Measurements from ENCODE around the gene SNCA.
A peak's percentile ranks its signal among the peaks of the same experiment; 100 is the strongest.

The SNCA gene

DNA sequence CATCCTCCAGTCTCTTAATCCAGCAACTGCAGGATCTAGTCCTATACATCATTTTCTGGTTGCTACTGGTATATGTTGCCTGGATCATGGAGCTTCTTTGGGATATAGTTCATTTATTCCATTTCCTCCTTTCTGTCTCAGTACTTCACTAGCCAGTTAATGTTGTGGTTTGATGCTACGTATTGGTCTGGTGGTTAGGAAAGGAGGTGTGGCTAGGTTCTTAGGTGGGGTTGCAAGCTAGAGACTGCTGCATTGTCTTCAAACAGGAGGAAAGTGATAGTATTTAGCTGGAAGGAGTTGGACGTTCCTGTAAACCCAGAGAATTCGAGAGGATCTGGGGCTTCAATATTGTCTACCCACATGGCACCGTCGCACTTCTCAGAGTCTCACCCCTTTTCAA is 129.5 kb downstream of the SNCA start:
- Histone ChIP-seq H3K36me3 (ENCODE audit: control insufficient read depth, insufficient read depth, low read length) (no peaks in the 10 kb centered on the region), H3K27me3 (ENCODE audit: control insufficient read depth, insufficient read depth, low read length) (no peaks in the 10 kb centered on the region), H3K27ac (ENCODE audit: low read depth, low read length) (no peak overlapping the region), H3K9ac (ENCODE audit: low read length) (no peak overlapping the region), H3K9me3 (ENCODE audit: control insufficient read depth, insufficient read depth, low read depth, low read length) (no peaks in the 10 kb centered on the region), H3K4me3 (ENCODE audit: low read depth, low read length) (no peak overlapping the region), H3K4me1 (ENCODE audit: control insufficient read depth, insufficient read depth, low read length) (peaks cover 8% of the 10 kb centered on the region)

- H3K4me3 ChIP-seq (ENCODE audit: low read depth, low read length), result no peak overlapping the region
- H3K4me1 ChIP-seq (ENCODE audit: control insufficient read depth, insufficient read depth, low read length), result peaks cover 8% of the 10 kb centered on the region
- no peak overlapping the region for H3K9ac ChIP-seq (ENCODE audit: low read length)
- no peaks in the 10 kb centered on the region for H3K27me3 ChIP-seq (ENCODE audit: control insufficient read depth, insufficient read depth, low read length)
- H3K9me3 ChIP-seq (ENCODE audit: control insufficient read depth, insufficient read depth, low read depth, low read length), result no peaks in the 10 kb centered on the region
- H3K27ac ChIP-seq (ENCODE audit: low read depth, low read length), result no peak overlapping the region
- H3K36me3 ChIP-seq (ENCODE audit: control insufficient read depth, insufficient read depth, low read length), result no peaks in the 10 kb centered on the region
These were observed 132.1 kb downstream of the SNCA start for GRCh38 chr4:89704651-89705395.

DNA sequence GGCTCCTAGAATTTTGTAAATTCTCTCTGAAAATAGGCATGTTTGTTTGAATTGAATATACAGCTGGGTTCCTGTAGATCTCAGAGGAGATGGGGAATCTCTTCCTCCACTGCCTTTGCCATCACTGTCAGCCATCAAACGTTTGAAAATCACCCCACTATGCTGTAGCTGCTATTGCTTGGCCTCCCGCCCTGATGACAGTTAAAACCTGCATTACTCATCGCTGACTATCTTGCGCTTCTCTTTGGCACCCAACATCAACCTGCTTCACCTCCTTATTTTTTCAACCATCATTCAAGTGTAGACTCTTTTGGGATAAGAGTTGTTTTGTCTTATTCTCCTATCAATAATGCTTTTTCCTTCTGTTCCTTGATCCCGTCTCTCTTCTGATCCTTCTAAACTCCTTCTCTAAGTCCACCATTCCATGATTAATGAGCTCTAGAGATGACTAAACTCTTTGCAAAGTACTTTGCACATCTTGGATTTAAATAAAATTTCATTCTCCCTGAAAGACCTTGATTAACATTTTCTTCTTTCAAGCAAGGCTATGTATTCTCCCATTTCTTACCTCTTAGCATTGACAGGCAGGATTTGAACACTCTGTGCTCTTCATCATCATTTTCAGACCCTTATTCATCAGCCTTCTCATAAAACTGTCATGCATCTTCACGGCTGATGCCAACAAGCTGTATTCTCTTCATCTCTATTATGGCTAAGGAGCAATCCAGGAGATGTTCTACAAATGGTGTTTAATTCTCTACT is 133.0 kb downstream of the SNCA start:
- H3K27ac ChIP-seq (ENCODE audit: low read depth, low read length), result no peak overlapping the region
- H3K4me3 ChIP-seq (ENCODE audit: low read depth, low read length), result no peak overlapping the region
- H3K9me3 ChIP-seq (ENCODE audit: control insufficient read depth, insufficient read depth, low read depth, low read length), result no peaks in the 10 kb centered on the region

GRCh38 chr4:89700766-89701423 is 136.1 kb downstream of the SNCA start:
- Histone ChIP-seq H3K27ac (ENCODE audit: low read depth, low read length) (no peak overlapping the region), H3K36me3 (ENCODE audit: control insufficient read depth, insufficient read depth, low read length) (no peaks in the 10 kb centered on the region), H3K4me3 (ENCODE audit: low read depth, low read length) (no peak overlapping the region), H3K9me3 (ENCODE audit: control insufficient read depth, insufficient read depth, low read depth, low read length) (no peaks in the 10 kb centered on the region), H3K4me1 (ENCODE audit: control insufficient read depth, insufficient read depth, low read length) (no peaks in the 10 kb centered on the region), H3K27me3 (ENCODE audit: control insufficient read depth, insufficient read depth, low read length) (no peaks in the 10 kb centered on the region), H3K9ac (ENCODE audit: low read length) (no peak overlapping the region)

More for the DNA sequence above, 133.0 kb downstream of the SNCA start:
- Histone ChIP-seq H3K4me1 (ENCODE audit: control insufficient read depth, insufficient read depth, low read length) (peaks cover 4% of the 10 kb centered on the region), H3K27me3 (ENCODE audit: control insufficient read depth, insufficient read depth, low read length) (no peaks in the 10 kb centered on the region), H3K36me3 (ENCODE audit: control insufficient read depth, insufficient read depth, low read length) (no peaks in the 10 kb centered on the region), H3K9ac (ENCODE audit: low read length) (no peak overlapping the region)

DNA sequence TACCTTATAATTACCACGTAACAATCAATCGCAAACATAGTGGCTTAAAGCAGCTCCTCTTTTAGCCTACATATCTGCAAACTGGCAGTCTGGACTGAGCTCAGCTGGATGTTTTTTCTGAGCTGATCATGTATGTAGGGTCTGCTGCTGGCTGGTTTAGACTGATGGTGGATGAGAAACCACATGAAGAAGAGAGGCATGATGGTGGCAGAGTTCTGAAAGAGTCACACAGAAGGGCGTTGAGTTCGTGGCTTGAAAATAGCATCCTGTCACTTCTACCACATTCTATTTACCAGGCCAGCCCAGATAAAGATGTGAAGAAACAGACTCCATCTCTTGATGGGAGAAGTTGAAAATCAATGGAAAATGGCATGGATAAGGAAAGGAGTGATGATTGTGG is 151.3 kb downstream of the SNCA start:
- Histone ChIP-seq H3K4me3 (ENCODE audit: low read depth, low read length) (no peak overlapping the region), H3K36me3 (ENCODE audit: control insufficient read depth, insufficient read depth, low read length) (peaks cover 37% of the 10 kb centered on the region), H3K9me3 (ENCODE audit: control insufficient read depth, insufficient read depth, low read depth, low read length) (peaks cover 9% of the 10 kb centered on the region), H3K27ac (ENCODE audit: low read depth, low read length) (no peak overlapping the region), H3K4me1 (ENCODE audit: control insufficient read depth, insufficient read depth, low read length) (peaks cover 6% of the 10 kb centered on the region; the same call in 1 of the 2 replicates), H3K9ac (ENCODE audit: low read length) (no peak overlapping the region), H3K27me3 (ENCODE audit: control insufficient read depth, insufficient read depth, low read length) (no peaks in the 10 kb centered on the region)

DNA sequence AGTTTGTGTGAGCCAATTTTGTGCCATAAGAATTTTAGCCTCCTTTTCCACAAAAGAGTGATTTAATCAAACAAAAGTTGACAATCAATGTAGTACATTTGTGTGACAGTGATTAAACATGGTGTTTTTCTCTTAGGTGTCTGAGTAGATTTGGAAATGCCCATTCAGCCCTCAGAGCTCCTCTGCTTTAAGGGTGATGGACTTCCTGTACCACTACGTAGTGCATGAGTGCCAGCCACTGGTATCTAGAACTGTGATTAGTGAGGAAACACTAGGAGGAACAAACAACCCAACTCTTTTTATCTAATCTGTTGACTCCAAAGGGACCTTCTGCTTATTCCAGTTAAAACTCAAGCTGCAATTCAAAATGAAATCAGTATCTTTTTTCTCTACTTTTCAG is 151.7 kb downstream of the SNCA start:
- Histone ChIP-seq H3K9ac (ENCODE audit: low read length) (no peak overlapping the region), H3K27me3 (ENCODE audit: control insufficient read depth, insufficient read depth, low read length) (no peaks in the 10 kb centered on the region), H3K9me3 (ENCODE audit: control insufficient read depth, insufficient read depth, low read depth, low read length) (peaks cover 9% of the 10 kb centered on the region), H3K36me3 (ENCODE audit: control insufficient read depth, insufficient read depth, low read length) (peaks cover 37% of the 10 kb centered on the region), H3K27ac (ENCODE audit: low read depth, low read length) (no peak overlapping the region), H3K4me1 (ENCODE audit: control insufficient read depth, insufficient read depth, low read length) (peaks cover 6% of the 10 kb centered on the region; the same call in 1 of the 2 replicates), H3K4me3 (ENCODE audit: low read depth, low read length) (no peak overlapping the region)

GRCh38 chr4:89684536-89684935 is 152.4 kb downstream of the SNCA start:
- peaks cover 37% of the 10 kb centered on the region for H3K36me3 ChIP-seq (ENCODE audit: control insufficient read depth, insufficient read depth, low read length)
- peaks cover 6% of the 10 kb centered on the region for H3K9me3 ChIP-seq (ENCODE audit: control insufficient read depth, insufficient read depth, low read depth, low read length)
- no peak overlapping the region for H3K27ac ChIP-seq (ENCODE audit: low read depth, low read length)
- no peak overlapping the region for H3K9ac ChIP-seq (ENCODE audit: low read length)
- H3K4me1 ChIP-seq (ENCODE audit: control insufficient read depth, insufficient read depth, low read length), result peaks cover 6% of the 10 kb centered on the region; the same call in 1 of the 2 replicates
- no peak overlapping the region for H3K4me3 ChIP-seq (ENCODE audit: low read depth, low read length)
- H3K27me3 ChIP-seq (ENCODE audit: control insufficient read depth, insufficient read depth, low read length), result no peaks in the 10 kb centered on the region

GRCh38 chr4:89682808-89683207 is 154.2 kb downstream of the SNCA start:
- H3K4me3 ChIP-seq (ENCODE audit: low read depth, low read length), result peak overlapping the region; percentile 70
- peaks cover 6% of the 10 kb centered on the region; the same call in 1 of the 2 replicates for H3K4me1 ChIP-seq (ENCODE audit: control insufficient read depth, insufficient read depth, low read length)
- no peaks in the 10 kb centered on the region for H3K9me3 ChIP-seq (ENCODE audit: control insufficient read depth, insufficient read depth, low read depth, low read length)
- no peaks in the 10 kb centered on the region for H3K27me3 ChIP-seq (ENCODE audit: control insufficient read depth, insufficient read depth, low read length)
- peak overlapping the region; percentile 38 for H3K9ac ChIP-seq (ENCODE audit: low read length)
- peaks cover 37% of the 10 kb centered on the region for H3K36me3 ChIP-seq (ENCODE audit: control insufficient read depth, insufficient read depth, low read length)
- 0 out of 2 replicates have a peak overlapping the region, but pooled peaks have one; percentile 24 for H3K27ac ChIP-seq (ENCODE audit: low read depth, low read length)

DNA sequence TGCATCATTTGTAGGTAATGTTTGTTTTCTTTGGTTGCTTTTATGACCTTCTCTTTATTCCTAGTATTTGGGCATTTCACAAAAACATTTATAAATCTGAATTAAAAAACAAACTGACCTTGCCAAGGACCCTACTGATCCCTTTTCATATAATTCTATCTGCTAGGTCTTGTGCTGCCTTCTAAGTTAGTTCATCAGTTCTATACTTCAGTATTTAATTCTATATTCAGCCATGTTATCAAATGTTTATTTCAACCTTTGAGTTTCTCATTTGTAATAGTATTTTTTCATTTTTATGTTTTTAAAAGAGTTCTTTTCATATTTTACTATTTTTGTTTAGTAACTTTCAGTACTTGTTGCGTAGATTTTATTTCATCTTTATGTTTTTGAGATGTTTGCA is 155.3 kb downstream of the SNCA start:
- H3K27ac ChIP-seq (ENCODE audit: low read depth, low read length), result peak overlapping the region; percentile 24
- peak overlapping the region; percentile 72 for H3K9ac ChIP-seq (ENCODE audit: low read length)
- H3K4me3 ChIP-seq (ENCODE audit: low read depth, low read length), result peak overlapping the region; percentile 70

GRCh38 chr4:89681219-89681618 is 155.7 kb downstream of the SNCA start:
- peaks cover 6% of the 10 kb centered on the region; the same call in 1 of the 2 replicates for H3K4me1 ChIP-seq (ENCODE audit: control insufficient read depth, insufficient read depth, low read length)
- H3K4me3 ChIP-seq (ENCODE audit: low read depth, low read length), result peak overlapping the region; percentile 70
- peak overlapping the region; percentile 72 for H3K9ac ChIP-seq (ENCODE audit: low read length)
- peak overlapping the region; percentile 62 for H3K27ac ChIP-seq (ENCODE audit: low read depth, low read length)
- H3K9me3 ChIP-seq (ENCODE audit: control insufficient read depth, insufficient read depth, low read depth, low read length), result no peaks in the 10 kb centered on the region
- no peaks in the 10 kb centered on the region for H3K27me3 ChIP-seq (ENCODE audit: control insufficient read depth, insufficient read depth, low read length)
- H3K36me3 ChIP-seq (ENCODE audit: control insufficient read depth, insufficient read depth, low read length), result peaks cover 24% of the 10 kb centered on the region

More for the DNA sequence above, 155.3 kb downstream of the SNCA start:
- peaks cover 6% of the 10 kb centered on the region; the same call in 1 of the 2 replicates for H3K4me1 ChIP-seq (ENCODE audit: control insufficient read depth, insufficient read depth, low read length)
- no peaks in the 10 kb centered on the region for H3K9me3 ChIP-seq (ENCODE audit: control insufficient read depth, insufficient read depth, low read depth, low read length)
- H3K27me3 ChIP-seq (ENCODE audit: control insufficient read depth, insufficient read depth, low read length), result no peaks in the 10 kb centered on the region
- H3K36me3 ChIP-seq (ENCODE audit: control insufficient read depth, insufficient read depth, low read length), result peaks cover 28% of the 10 kb centered on the region
